GM18909 (cell line): Measurements from ENCODE around the gene HLA-A.
A peak's percentile ranks its signal among the peaks of the same experiment; 100 is the strongest.
"Not testable (repeated sequence)": the region's sequence is repeated elsewhere in the genome, so short reads cannot be mapped to it uniquely, and the experiment has no call there.

Source experiments
- ATAC-seq: cut with Tn5 transposase; IDR thresholded peaks from one replicate; pipeline ENCODE4 v1.9.1; 2021; ENCODE audit warnings: mild to moderate bottlenecking; ENCODE audit not compliant: unreplicated experiment, poor library complexity

The HLA-A gene

GRCh38 chr6:29930047-29930446, 12.3 kb upstream of the HLA-A start:
- ATAC-seq, result not testable (repeated sequence)

- no peak for ATAC-seq
Observed at GRCh38 chr6:29933955-29934354, 8.4 kb upstream of the HLA-A start.

GRCh38 chr6:29935273-29935955, 6.9 kb upstream of the HLA-A start:
- no peak for ATAC-seq

GRCh38 chr6:29938746-29939508, 3.4 kb upstream of the HLA-A start:
- ATAC-seq, result no peak

GRCh38 chr6:29941016-29941415, 1.3 kb upstream of the HLA-A start:
- ATAC-seq, result no peak

- no peak for ATAC-seq
Observed at GRCh38 chr6:29941471-29941870, 861 bp upstream of the HLA-A start.

- no peak for ATAC-seq
Observed at GRCh38 chr6:29941916-29942274, 437 bp upstream of the HLA-A start.

GRCh38 chr6:29943053-29943966, 978 bp downstream of the HLA-A start:
- ATAC-seq, result peak; percentile 7

GRCh38 chr6:29945281-29945820, 3.0 kb downstream of the HLA-A start:
- no peak for ATAC-seq

- no peak for ATAC-seq
Observed at GRCh38 chr6:29946223-29947076, 4.1 kb downstream of the HLA-A start.

GRCh38 chr6:29947077-29947980, 5.0 kb downstream of the HLA-A start:
- no peak for ATAC-seq

- no peak for ATAC-seq
Observed at GRCh38 chr6:29948277-29948676, 5.9 kb downstream of the HLA-A start.

- no peak for ATAC-seq
Observed at GRCh38 chr6:29949934-29950333, 7.6 kb downstream of the HLA-A start.

- no peak for ATAC-seq
Observed at GRCh38 chr6:29951882-29952281, 9.6 kb downstream of the HLA-A start.

- no peak for ATAC-seq
Observed at GRCh38 chr6:29953001-29953441, 10.7 kb downstream of the HLA-A start.

- ATAC-seq, result no peak
Observed at GRCh38 chr6:29953686-29954085, 11.4 kb downstream of the HLA-A start.

GRCh38 chr6:29954272-29954671, 11.9 kb downstream of the HLA-A start:
- ATAC-seq, result no peak

- ATAC-seq, result no peak
Observed at GRCh38 chr6:29955783-29956182, 13.5 kb downstream of the HLA-A start.

- ATAC-seq, result no peak
Observed at GRCh38 chr6:29956518-29956917, 14.2 kb downstream of the HLA-A start.
